ENCODE data around the gene DSCAML1.

DSCAML1 gene

GRCh38 chr11:117525866-117526542 is 271.0 kb downstream of the DSCAML1 start:
- no peak for TF ChIP-seq TAF1 (IDR thresholded peaks at IDR 0.05; ENCODE audit: borderline replicate concordance, insufficient read depth, low read length)
- TF ChIP-seq POLR2AphosphoS5 (IDR thresholded peaks at IDR 0.05; ENCODE audit: low read depth, low read length): no peak
- no peak for TF ChIP-seq SIN3A (IDR thresholded peaks at IDR 0.05; ENCODE audit: borderline replicate concordance, insufficient read depth, low read length)
- TF ChIP-seq REST (IDR thresholded peaks at IDR 0.05; ENCODE audit: insufficient read depth in 1 of 2, low read depth in 2 of 2, low read length in 2 of 2): no peak
- TF ChIP-seq FOXP2 (optimal IDR thresholded peaks at IDR 0.05; ENCODE audit: borderline replicate concordance, extremely low read depth, extremely low read length, insufficient read depth): no peak

- TF ChIP-seq TAF1 (IDR thresholded peaks at IDR 0.05; ENCODE audit: borderline replicate concordance, insufficient read depth, low read length) (no peak), REST (IDR thresholded peaks at IDR 0.05; ENCODE audit: insufficient read depth in 1 of 2, low read depth in 2 of 2, low read length in 2 of 2) (no peak), FOXP2 (optimal IDR thresholded peaks at IDR 0.05; ENCODE audit: borderline replicate concordance, extremely low read depth, extremely low read length, insufficient read depth) (no peak), POLR2AphosphoS5 (IDR thresholded peaks at IDR 0.05; ENCODE audit: low read depth, low read length) (no peak), SIN3A (IDR thresholded peaks at IDR 0.05; ENCODE audit: borderline replicate concordance, insufficient read depth, low read length) (no peak)
Observed at GRCh38 chr11:117524468-117525183, 272.4 kb downstream of the DSCAML1 start.

- TF ChIP-seq POLR2AphosphoS5 (IDR thresholded peaks at IDR 0.05; ENCODE audit: low read depth, low read length) (no peak), SIN3A (IDR thresholded peaks at IDR 0.05; ENCODE audit: borderline replicate concordance, insufficient read depth, low read length) (no peak), TAF1 (IDR thresholded peaks at IDR 0.05; ENCODE audit: borderline replicate concordance, insufficient read depth, low read length) (no peak), FOXP2 (optimal IDR thresholded peaks at IDR 0.05; ENCODE audit: borderline replicate concordance, extremely low read depth, extremely low read length, insufficient read depth) (no peak), REST (IDR thresholded peaks at IDR 0.05; ENCODE audit: insufficient read depth in 1 of 2, low read depth in 2 of 2, low read length in 2 of 2) (no peak)
Observed at GRCh38 chr11:117523680-117524079, 273.3 kb downstream of the DSCAML1 start.

GRCh38 chr11:117521974-117522373 is 275.0 kb downstream of the DSCAML1 start:
- TF ChIP-seq FOXP2 (optimal IDR thresholded peaks at IDR 0.05; ENCODE audit: borderline replicate concordance, extremely low read depth, extremely low read length, insufficient read depth) (no peak), TAF1 (IDR thresholded peaks at IDR 0.05; ENCODE audit: borderline replicate concordance, insufficient read depth, low read length) (no peak), SIN3A (IDR thresholded peaks at IDR 0.05; ENCODE audit: borderline replicate concordance, insufficient read depth, low read length) (no peak), POLR2AphosphoS5 (IDR thresholded peaks at IDR 0.05; ENCODE audit: low read depth, low read length) (no peak), REST (IDR thresholded peaks at IDR 0.05; ENCODE audit: insufficient read depth in 1 of 2, low read depth in 2 of 2, low read length in 2 of 2) (no peak)
